Subcutaneous adipose tissue (tissue), 4 donors: Measurements from ENCODE around the gene MCRIP1. TPM values are rescaled to one million over a fixed set of nuclear protein-coding genes. Genes with fewer than 3 reads are reported as not detected.

ENCODE experiments used
- CTCF ChIP-seq: fragments of 450-650 bp; IDR thresholded peaks from one replicate; pipeline ENCODE4 v1.5.1; 2016; ENCODE audit warnings: low read depth, mild to moderate bottlenecking, control low read depth, antibody characterized with exemption, moderate library complexity
- total RNA-seq, 4 donors: library from RNA; depleted of rRNA; stranded (reverse); fragments of >200 nt; gene quantifications; one replicate each; pipeline ENCODE4 v1.1.0, GENCODE V29; 2016

MCRIP1 gene
- total RNA-seq, 4 donors from 2014 or later: 26.6 to 78.7 (median 54.8) TPM

- TF ChIP-seq CTCF: no peak
These were observed 26.1 kb upstream of the MCRIP1 start for GRCh38 chr17:81858967-81859905.

DNA sequence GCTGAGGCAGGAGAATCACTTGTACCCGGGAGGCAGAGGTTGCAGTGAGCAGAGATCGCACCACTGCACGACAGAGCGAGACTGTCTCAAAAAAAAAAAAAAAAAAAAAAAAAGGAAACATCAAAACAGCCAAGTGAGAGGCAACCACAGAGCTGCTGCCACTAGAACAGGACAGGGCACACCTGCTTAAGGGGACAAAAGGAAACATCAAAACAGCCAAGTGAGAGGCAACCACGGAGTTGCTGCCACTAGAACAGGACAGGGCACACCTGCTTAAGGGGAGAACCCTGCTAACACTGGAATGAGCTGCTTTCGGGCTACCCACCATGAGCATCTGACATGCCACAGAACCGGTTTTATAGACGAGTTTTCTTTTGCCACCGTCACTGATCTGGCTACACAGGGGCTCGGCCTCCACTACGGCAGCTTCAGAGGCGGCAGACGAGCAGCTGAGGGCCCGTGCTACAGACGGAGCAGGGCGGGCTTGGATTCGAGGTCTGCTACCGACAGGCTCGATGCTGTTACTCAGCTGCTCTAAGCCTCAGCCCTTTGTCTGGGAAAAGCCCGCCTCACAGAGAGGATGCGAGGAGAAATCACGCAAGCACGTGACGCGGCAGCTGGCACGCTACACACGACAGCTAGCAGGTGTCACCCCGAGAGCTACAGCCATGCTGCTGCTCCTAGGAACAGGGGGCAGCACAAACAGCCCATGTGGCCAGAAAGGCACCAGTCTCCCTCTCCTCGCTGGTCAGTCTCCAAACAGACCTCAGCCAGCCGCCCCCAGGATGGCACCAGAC is 25.3 kb upstream of the MCRIP1 start:
- no peak for TF ChIP-seq CTCF

GRCh38 chr17:81854974-81855774 is 22.1 kb upstream of the MCRIP1 start:
- TF ChIP-seq CTCF: no peak

DNA sequence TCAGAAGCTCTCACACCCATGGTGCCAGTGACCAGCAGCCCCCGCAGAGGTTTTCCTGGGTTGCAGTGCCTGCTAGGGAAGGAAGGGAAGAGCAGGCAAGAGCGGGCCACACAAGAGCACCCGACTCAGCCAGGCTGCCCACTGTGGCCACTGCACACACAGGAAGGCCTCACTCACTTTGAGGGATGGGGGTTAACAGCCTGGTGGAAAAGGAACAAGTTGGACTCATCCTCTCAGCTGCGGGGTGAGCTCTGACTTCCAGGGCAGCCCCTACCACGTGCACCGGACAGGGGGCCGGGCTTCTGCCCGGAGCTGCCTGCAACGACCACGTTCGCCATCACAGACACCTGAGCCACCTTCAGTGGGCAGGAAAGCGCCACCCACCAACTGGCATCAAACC is 19.1 kb upstream of the MCRIP1 start:
- no peak for TF ChIP-seq CTCF

DNA sequence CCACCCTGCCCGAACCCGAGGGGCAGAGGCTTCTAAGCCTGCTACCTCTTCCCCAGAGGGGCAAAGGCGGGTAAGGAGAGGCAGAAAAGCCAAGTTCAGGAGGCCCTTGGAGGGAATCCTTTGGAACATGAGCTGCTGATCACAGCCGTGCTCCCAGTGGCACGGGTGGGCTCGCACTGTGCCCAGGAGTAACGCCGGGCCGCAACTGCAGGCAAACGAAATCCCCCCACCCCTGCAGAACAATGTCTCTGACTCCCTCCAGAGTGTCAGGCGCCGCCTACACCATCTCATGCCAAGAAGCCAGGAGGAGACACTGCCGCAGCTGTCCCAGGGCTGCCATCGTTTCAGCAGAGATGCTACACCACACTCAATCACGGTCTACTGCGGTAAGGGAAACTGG is 18.3 kb upstream of the MCRIP1 start:
- TF ChIP-seq CTCF: no peak

DNA sequence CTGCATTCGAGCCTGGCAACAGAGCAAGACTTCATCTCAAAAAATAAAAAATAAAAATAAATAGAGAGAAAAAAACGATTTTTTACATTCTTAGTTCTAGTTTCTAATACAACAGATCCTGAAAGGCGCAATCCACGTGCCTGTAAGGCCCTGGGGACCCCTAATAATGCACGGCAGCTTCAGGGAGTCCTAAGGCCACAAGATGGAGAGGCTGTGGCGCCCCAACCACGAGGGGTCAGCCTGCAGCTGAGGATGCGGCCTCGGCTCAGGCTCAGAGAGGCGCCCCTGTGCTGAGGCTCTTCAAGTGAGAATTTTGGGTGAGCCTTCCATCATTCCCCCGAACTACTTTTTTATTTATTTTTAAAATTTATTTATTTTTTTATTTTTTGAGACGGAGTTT is 16.4 kb upstream of the MCRIP1 start:
- TF ChIP-seq CTCF: no peak
